T1000 (cell line): ENCODE measurements around the gene CA7.
"Not testable (repeated sequence)": the region's sequence is repeated elsewhere in the genome, so short reads cannot be mapped to it uniquely, and the experiment has no call there.

Experiments
- DNase-seq: peaks from one replicate; lab custom pipeline; 2025; ENCODE audit warnings: mixed read lengths; lab: John Stamatoyannopoulos, UW

The CA7 gene

GRCh38 chr16:66846831-66847230 lies 2.6 kb downstream of the CA7 start:
- DNase-seq: no peak

- no peak for DNase-seq
These were observed 3.4 kb downstream of the CA7 start for GRCh38 chr16:66847533-66848067.

GRCh38 chr16:66848172-66848571 lies 4.0 kb downstream of the CA7 start:
- no peak for DNase-seq

- no peak for DNase-seq
These were observed 4.8 kb downstream of the CA7 start for GRCh38 chr16:66849021-66849420.

GRCh38 chr16:66849549-66849948 lies 5.3 kb downstream of the CA7 start:
- DNase-seq: no peak

DNA sequence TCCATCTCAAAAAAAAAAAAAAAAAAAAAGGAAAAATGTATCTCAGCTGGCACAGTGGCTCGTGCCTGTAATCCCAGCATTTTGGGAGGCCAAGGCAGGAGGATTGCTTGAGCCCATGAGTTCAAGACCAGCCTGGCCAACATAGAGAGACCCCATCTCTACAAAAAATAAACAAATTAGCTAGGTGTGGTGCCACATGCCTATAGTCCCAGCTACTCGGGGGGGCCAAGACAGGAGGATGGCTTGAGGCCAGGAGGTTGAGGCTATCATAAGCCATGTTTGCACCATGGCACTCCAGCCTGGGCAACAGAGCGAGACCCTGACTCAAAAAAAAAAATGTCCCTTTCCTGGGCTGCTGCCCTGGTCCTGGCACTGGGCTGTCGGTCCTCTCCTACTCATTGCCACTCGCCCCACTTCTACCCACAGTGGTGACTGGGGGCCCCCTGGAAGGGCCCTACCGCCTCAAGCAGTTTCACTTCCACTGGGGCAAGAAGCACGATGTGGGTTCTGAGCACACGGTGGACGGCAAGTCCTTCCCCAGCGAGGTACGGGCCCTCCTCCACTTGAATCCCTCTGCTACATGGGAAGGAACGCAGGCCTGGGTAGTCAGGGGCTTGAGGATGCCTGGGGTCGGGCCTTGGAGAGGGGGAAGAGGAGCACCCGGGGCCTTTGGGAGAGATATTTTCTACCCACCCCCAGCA lies 6.1 kb downstream of the CA7 start:
- no peak for DNase-seq

DNA sequence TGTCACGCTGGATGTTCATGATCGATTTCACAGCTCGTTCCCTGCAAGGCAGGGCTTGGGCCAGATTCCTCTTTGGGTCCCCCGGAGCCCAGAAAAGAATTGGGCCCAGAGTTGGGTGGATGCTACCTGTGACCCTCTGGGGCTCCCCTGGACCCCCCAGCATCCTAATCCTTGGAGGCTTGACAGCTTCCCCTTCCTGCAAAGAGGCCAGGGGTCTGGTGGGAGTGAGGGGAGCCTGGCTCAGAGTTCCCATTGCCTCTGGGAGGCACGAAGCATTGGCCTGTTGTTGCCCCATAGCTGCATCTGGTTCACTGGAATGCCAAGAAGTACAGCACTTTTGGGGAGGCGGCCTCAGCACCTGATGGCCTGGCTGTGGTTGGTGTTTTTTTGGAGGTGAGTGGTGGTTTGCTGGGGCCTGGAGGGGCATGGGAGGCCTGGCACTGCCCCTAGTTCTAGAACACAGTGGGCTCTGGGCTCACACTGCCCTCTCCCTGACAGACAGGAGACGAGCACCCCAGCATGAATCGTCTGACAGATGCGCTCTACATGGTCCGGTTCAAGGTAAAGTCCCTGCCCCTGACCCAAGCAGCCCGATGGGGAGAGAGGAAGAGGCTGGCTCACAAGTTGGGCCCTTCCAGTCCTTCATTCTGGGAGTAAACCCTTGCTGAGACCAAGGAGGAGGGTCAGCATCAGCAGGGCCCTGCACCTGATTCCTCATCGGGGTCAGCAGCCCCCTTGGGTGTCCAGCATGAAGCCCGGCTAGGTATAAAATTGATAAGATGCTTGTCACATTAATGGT lies 7.2 kb downstream of the CA7 start:
- DNase-seq: no peak

DNA sequence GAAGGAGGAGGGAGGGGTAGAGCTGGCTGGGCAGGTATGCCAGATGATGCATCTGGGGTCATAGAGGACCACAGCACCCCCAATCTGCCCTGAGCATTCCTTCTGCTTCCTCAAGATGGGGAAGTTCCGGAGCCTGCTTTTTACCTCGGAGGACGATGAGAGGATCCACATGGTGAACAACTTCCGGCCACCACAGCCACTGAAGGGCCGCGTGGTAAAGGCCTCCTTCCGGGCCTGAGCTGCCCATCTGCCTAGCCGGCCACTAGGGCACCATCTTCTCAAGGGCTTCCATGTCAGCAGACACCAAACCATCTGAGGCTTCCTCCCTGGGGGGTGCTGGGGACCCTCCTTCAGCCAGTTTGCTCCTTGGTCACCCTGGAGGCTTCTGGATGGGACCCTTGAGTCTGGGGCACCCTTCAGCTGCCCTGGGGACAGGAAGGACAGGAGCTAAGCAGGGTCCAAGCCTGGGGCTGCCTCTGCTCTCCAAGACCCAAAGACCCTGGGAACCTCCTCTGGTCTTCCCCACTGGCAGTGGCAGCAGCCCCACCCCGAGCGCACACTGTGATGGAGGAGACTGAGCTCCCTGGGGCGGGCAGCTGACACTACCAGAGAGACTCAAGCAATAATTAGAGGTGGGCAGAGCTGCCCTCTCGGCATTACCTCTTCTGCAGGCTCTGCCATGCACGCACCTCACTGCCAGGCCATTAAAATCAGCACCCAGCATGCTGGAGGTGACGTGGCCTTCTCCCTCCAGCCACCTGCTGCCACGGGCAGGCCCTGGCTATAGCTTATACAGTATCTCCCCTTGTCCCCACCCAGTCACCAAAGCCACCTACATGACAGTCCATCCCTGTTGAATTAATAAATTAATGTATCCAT lies 9.3 kb downstream of the CA7 start:
- DNase-seq: no peak

DNA sequence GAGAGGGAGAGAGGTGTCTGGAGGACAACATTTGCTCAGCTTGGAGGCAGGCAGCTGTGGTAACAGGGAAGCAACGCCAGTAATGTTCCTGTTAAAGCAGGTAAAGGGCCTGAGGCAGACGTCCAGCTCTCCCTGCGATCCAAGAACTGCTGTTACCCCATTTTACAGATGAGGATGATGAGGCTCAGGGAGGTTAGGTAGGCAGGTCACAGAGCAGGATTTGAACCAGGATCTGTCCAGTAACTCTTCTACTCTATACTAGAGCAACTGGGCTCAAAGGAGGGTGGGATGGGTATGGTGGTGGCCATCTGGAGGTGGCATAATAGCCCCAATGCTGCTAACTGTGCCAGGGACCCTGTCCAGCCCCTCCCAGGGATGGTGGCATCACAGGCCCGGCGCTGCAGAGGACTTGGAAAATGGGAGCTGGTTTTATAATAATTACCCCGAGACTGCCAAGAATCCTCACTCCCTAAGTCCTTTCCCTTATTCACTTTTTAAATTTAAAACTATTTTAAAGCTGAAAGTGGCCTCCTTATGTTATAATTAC lies 12.0 kb downstream of the CA7 start:
- DNase-seq: no peak

DNA sequence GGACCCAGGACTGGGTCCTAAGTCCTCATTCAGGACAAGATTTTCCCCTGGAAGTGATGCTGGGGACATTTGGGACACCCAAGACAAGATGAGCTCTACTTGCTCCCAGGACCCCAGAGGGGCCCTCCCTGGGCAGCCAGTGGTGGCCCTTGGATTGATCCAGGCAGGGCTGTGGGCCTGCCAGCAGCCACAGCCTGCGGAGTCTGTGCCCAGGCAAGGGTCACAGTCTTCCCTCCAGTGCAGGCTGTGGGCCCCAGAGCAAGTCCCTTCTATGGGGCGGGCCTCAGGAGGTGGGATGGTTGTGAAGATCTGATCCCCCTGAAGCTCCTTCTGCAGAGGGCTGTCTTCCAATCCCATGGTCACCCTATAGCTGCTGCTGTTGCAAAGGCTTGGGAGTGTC lies 12.6 kb downstream of the CA7 start:
- no peak for DNase-seq

- no peak for DNase-seq
These were observed 13.2 kb downstream of the CA7 start for GRCh38 chr16:66857437-66857836.

- no peak for DNase-seq
These were observed 14.7 kb downstream of the CA7 start for GRCh38 chr16:66858740-66859396.

DNA sequence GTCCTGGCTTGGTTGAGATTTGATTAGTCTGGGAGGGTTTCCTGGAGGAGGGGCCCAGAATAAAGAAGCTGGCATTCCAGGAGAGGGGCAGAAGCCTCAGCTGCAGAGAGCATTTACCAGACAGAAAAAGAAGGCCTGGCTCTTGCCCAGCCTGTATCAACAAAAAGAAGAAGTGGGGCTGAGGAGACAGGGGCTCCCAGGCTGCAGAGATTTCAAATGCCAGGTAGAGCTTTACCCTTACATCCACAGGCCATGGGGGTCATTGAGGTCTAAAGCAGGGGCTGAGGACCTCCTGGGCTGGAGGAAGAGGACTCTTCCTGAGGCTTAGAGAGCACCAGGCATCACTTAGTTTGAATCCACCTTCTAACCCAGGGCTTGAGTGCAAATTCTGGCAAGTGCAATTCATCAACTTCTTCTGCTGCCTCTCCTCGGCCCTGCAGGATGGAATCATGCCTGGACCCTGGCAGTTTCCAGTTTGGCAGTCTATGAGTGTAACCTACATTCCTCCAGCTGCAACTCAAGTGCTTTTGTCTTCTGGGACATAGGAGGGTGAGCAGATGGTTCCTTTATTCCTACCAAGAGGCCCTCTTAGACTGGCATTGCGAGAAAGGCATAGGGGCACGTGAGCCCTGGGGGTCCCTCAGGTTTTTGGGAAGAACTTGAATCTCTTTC lies 15.3 kb downstream of the CA7 start:
- DNase-seq: no peak

DNA sequence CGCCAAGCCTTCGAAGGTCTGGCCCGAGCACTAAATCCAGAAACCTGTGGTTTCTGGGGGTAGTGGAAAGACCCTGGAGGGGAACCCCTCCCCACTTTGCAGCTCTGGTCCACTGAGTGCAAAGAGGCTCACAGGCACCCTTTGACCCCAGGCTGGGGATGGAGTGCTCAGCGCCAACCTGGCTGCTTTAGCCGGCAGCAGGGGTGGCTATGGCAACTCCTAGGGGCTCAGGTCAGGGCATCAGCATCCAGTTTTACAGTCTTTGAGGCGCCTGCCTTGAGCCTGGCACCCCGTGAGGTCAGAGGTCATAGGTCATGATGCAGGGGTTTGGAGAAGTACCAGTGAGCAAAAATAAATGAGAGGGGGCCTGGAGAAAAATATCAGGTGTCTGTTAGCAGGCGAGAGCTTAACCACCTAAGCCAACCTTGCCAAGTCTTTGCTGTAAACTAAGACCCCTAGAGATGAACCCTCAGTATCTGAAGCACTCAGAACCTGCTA lies 17.9 kb downstream of the CA7 start:
- no peak for DNase-seq

DNA sequence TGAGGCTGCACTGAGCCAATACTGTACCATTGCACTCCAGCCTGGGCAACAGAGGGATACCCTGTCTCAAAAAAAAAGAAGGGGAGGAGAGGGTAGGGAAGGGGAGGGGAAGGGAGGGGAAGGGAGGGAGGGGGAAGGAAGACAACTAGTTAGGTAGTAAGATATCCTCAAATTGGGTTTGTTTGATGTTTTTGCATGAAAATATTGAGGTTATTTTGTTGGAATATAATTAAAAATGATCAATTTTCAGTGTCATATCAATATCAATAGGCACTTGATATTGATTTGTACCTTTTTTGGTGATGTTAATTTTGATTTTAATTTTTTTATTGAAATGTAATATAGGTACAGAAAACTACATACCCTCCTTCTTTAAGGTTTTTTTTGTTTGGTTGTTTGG lies 19.5 kb downstream of the CA7 start:
- DNase-seq: no peak

DNA sequence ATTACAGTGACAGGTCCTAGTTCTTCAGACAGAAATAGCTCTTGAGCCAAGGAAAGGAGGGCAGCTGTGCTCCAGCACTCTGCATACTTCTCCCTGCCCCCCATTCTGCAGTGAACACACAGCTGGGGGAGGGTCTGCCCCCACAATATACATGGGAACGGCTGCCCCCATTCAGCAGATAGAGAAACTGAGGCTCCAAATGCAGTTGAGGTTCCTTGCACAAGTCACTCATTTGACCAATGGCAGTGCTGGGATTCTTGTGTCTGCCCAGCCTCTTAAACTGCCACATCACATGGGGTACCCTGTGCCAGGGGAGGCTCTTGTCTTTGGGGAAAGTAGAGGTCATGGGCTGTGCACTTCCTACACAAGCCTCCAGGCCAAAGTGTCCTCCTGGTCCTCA lies 25.2 kb downstream of the CA7 start:
- DNase-seq: no peak

- not testable (repeated sequence) for DNase-seq
These were observed 27.1 kb downstream of the CA7 start for GRCh38 chr16:66871363-66871762.

DNA sequence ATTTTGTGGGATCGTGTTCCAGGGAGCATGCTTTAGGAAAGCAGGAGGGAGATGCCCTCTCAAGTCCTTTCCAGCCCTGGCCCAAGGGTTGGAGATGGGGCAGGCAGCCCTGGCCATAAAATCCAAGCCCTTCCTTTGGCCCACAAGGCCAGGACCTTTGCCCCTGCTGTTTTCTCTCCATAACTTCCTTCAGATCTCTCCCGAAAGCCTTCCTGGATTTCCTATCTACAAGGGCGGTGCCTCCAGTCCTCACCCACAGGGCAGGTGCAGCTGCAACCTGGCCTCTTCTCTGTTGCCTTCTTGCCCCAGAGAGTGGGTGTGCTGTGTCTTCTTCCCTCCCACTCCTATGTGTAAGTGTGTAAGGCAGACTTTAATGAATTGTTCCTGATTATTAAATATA lies 27.6 kb downstream of the CA7 start:
- no peak for DNase-seq

- no peak for DNase-seq
These were observed 28.3 kb downstream of the CA7 start for GRCh38 chr16:66872559-66872942.

- DNase-seq: peak; percentile 90
These were observed 28.9 kb downstream of the CA7 start for GRCh38 chr16:66872943-66873684.
